CD8-positive, alpha-beta memory T cell (primary cell): ENCODE measurements around the gene ARL5C. TPM values are rescaled to one million over a fixed set of nuclear protein-coding genes. Genes with fewer than 3 reads are reported as not detected.

ENCODE experiments used
- polyA plus RNA-seq: library from polyadenylated mRNA; unstranded; fragments of 300-500 nt; fragmentation: Illumina TruSeq; gene quantifications from one replicate; pipeline ENCODE4 v1.2.3, GENCODE V29; 2021
- total RNA-seq, 2 experiments: library from RNA; stranded (reverse); gene quantifications; one replicate each; pipeline ENCODE4 v1.2.3, GENCODE V29; 2021

ARL5C gene
- total and polyA plus RNA-seq, 3 experiments from 2014 or later = not detected

Other genes with a start within 250 kb of the ARL5C start
- not detected for gene FBXO47, start 198.8 kb downstream of the ARL5C start, total RNA-seq
- gene FBXO47, start 198.8 kb downstream of the ARL5C start, polyA plus RNA-seq = not detected
- gene PLXDC1, start 14.5 kb downstream of the ARL5C start, total RNA-seq = 1 to 10 TPM; 2.5 to 2.9 TPM
- 10.3 TPM for gene PLXDC1, start 14.5 kb downstream of the ARL5C start, polyA plus RNA-seq
- gene CACNB1, start 31.5 kb upstream of the ARL5C start, total RNA-seq = 10 to 100 TPM; 10.6 to 12.3 TPM
- gene CACNB1, start 31.5 kb upstream of the ARL5C start, polyA plus RNA-seq = 2.7 TPM
- gene RPL19, start 34.1 kb upstream of the ARL5C start, total RNA-seq = 1,000 to 10,000 TPM; 3,043 to 3,093 TPM
- gene RPL19, start 34.1 kb upstream of the ARL5C start, polyA plus RNA-seq = 2,939 TPM
- not detected for gene STAC2, start 59.8 kb upstream of the ARL5C start, total RNA-seq
- not detected for gene STAC2, start 59.8 kb upstream of the ARL5C start, polyA plus RNA-seq
- 10 to 100 TPM; 20.9 to 21.4 TPM for gene FBXL20, start 235.5 kb upstream of the ARL5C start, total RNA-seq
- 4.4 TPM for gene FBXL20, start 235.5 kb upstream of the ARL5C start, polyA plus RNA-seq